ENCODE measurements around the gene IMPA2. TPM values are rescaled to one million over a fixed set of nuclear protein-coding genes. Genes with fewer than 3 reads are reported as not detected.

IMPA2 gene
- total RNA-seq (2022) (30.9 and 34.8 TPM in 2 replicates), Bru-seq, nascent RNA (percentile 55 among the genes with signal in this experiment), BruChase-seq, experiment 1, labeled RNA remaining after a 6-hour chase (percentile 45 among the genes with signal in this experiment), BruChase-seq, experiment 2, labeled RNA remaining after a 2-hour chase (percentile 46 among the genes with signal in this experiment)
- long read RNA-seq, transcript IMPA2-201 (8 exons, 1,534 nt), result major isoform, 39 of 54 reads
- long read RNA-seq, partial matches to known transcripts, result 6 of 54 reads
- long read RNA-seq, other reads (novel, unspliced or antisense), result 8 of 54 reads

DNA sequence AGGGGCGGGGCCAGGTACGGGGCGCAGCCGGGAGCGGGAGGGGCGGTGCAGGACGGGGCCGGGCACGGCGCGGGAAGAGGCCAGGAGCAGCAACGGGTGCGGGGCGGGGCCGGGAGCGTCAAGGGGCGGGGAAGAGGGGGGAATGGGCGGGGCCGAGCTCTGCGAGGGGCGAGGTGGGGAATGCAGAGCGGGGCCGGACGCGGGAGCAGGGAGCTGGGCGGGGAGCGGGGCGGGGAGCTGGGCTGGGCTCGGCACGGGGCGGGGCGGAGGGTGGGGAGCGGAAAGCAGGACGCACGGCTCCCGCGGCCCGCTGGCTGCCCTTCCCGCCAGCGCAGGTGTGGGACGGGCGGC lies at the start of gene IMPA2:
Gene IMPA2, plus strand, starts transcription at position 316 of the 351 bp plus-strand sequence. CDS start 163 bp downstream, outside the sequence.
- Mint-ChIP-seq H3K9me3 (ENCODE audit: low read depth, unreplicated experiment) (no peaks in the 10 kb centered on the region), H3K4me1 (ENCODE audit: low read depth, unreplicated experiment) (no peaks in the 10 kb centered on the region), H3K36me3 (ENCODE audit: insufficient read depth, unreplicated experiment) (peaks cover 24% of the 10 kb centered on the region), H3K4me3 (ENCODE audit: low read depth, unreplicated experiment) (peak within 1 kb of the TSS; percentile 85), H3K27me3 (ENCODE audit: unreplicated experiment) (no peaks in the 10 kb centered on the region), H3K27ac (ENCODE audit: unreplicated experiment) (peak within 1 kb of the TSS; percentile 70)
- TF ChIP-seq, protein P1, sequence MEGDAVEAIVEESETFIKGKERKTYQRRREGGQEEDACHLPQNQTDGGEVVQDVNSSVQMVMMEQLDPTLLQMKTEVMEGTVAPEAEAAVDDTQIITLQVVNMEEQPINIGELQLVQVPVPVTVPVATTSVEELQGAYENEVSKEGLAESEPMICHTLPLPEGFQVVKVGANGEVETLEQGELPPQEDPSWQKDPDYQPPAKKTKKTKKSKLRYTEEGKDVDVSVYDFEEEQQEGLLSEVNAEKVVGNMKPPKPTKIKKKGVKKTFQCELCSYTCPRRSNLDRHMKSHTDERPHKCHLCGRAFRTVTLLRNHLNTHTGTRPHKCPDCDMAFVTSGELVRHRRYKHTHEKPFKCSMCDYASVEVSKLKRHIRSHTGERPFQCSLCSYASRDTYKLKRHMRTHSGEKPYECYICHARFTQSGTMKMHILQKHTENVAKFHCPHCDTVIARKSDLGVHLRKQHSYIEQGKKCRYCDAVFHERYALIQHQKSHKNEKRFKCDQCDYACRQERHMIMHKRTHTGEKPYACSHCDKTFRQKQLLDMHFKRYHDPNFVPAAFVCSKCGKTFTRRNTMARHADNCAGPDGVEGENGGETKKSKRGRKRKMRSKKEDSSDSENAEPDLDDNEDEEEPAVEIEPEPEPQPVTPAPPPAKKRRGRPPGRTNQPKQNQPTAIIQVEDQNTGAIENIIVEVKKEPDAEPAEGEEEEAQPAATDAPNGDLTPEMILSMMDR (IDR thresholded peaks at IDR 0.05; ENCODE audit: unreplicated experiment), result no peak
- intact Hi-C loops (cut with micrococcal nuclease; ENCODE audit: unreplicated experiment), result loop anchor here (10.0 kb wide), 1 partner anchor 126 kb away; the partner anchor contains the start of gene CHMP1B
- no peak for DNase-seq
- CTCF ChIA-PET, result interaction anchor here (0.6 to 2.3 kb wide), 11 partner anchors 9 to 117 kb away, joined by 3 to 14 read pairs (median 3); no protein-coding TSS in a partner anchor
- no TSS peak for BruUV-seq (replicated peaks)

DNA sequence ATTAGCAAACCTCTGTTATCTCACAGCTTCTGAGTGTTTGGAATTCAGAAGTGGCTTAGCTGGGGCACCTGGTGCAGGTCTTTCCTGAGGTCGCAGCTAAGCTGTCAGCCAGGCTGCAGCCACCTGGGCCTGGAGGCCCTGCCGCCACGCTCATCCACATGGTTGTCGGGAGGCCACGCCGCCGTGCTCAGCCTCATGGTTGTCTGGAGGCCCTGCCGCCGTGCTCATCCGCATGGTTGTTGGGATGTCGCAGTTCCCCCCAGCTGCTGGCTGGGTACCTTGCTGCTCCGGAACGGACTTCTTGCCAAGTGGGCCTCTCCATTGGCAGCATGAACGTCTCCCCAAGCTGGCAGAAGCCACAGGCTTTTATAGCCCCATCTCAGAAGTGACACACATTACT lies 48.9 kb upstream of the IMPA2 start:
- BruUV-seq (replicated peaks), result no TSS peak
- CTCF ChIA-PET, result interaction anchor here (1.1 kb wide), 1 partner anchor 8 kb away, joined by 3 read pairs; no protein-coding TSS in a partner anchor
- DNase-seq, result no peak

DNA sequence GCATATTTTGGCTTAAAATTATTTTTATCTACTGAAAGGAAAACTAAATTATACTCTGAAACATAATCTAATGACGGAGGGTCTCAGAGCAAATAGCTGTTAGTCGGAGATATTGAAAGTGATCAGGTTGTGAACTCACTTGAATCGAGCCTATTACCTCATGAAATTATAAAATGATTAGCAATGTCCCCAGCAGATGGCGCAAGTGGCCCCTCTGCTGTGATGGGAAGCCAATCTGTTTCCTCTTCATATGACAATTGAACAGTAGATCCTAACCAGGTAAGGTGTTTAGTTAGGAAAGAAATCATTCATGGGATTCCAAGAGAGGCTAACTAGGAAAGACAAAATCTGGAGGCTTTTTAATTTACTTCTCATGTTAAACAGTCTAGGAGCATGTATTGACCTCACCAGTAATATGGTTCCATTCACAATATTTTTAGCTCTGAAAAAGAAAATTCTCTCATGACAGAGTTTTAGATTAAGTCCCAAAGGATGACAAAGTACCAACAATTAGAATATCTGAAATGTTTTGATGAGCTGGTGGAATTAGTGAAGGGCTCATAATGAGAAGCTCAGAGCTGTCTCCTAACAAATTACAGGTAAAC lies 43.3 kb upstream of the IMPA2 start:
- intact Hi-C loops (cut with micrococcal nuclease; ENCODE audit: unreplicated experiment), result loop anchor here (1.0 kb wide), 2 partner anchors 57 to 100 kb away; no protein-coding TSS in a partner anchor
- TF ChIP-seq, protein P1 (IDR thresholded peaks at IDR 0.05; ENCODE audit: unreplicated experiment), result peak; percentile 66
- Mint-ChIP-seq H3K4me3 (ENCODE audit: low read depth, unreplicated experiment) (no peak overlapping the region), H3K36me3 (ENCODE audit: insufficient read depth, unreplicated experiment) (no peaks in the 10 kb centered on the region), H3K27me3 (ENCODE audit: unreplicated experiment) (peaks cover 17% of the 10 kb centered on the region), H3K27ac (ENCODE audit: unreplicated experiment) (no peak overlapping the region), H3K4me1 (ENCODE audit: low read depth, unreplicated experiment) (peaks cover 6% of the 10 kb centered on the region), H3K9me3 (ENCODE audit: low read depth, unreplicated experiment) (no peaks in the 10 kb centered on the region)
- DNase-seq, result peak; percentile 81
- no TSS peak for BruUV-seq (replicated peaks)
- CTCF ChIA-PET, result interaction anchor here (0.6 to 2.7 kb wide), 4 partner anchors 9 to 777 kb away, joined by 4 to 64 read pairs (median 14); no protein-coding TSS in a partner anchor

More for the DNA sequence above, 48.9 kb upstream of the IMPA2 start:
- TF ChIP-seq, protein P1 (IDR thresholded peaks at IDR 0.05; ENCODE audit: unreplicated experiment), result no peak
- no peak overlapping the region for H3K4me3 Mint-ChIP-seq (ENCODE audit: low read depth, unreplicated experiment)
- H3K36me3 Mint-ChIP-seq (ENCODE audit: insufficient read depth, unreplicated experiment), result no peaks in the 10 kb centered on the region
- intact Hi-C loops (cut with micrococcal nuclease; ENCODE audit: unreplicated experiment), result no loop called here
- no peaks in the 10 kb centered on the region for H3K9me3 Mint-ChIP-seq (ENCODE audit: low read depth, unreplicated experiment)
- peaks cover 17% of the 10 kb centered on the region for H3K27me3 Mint-ChIP-seq (ENCODE audit: unreplicated experiment)
- no peak overlapping the region for H3K27ac Mint-ChIP-seq (ENCODE audit: unreplicated experiment)
- H3K4me1 Mint-ChIP-seq (ENCODE audit: low read depth, unreplicated experiment), result no peaks in the 10 kb centered on the region

DNA sequence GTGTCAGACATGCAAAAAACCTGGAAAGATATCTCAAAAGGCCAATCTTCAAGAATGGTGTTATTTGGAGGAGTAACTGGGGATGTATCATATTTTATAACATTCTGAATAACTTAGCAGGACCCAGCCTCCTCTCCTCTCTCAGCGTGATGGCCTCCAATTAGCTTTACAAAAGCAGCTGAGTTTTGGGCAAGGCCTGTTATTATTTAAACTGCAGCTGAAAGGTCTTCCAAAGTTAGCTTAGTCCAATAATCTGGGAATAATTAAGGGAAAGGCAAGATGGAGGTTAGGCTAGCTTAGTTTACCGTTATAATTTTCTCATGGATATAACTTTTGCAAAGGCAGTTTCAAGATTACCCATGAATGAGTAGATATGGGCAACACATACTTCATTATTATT lies 40.4 kb upstream of the IMPA2 start:
- TF ChIP-seq, protein P1 (IDR thresholded peaks at IDR 0.05; ENCODE audit: unreplicated experiment), result no peak
- Mint-ChIP-seq H3K27ac (ENCODE audit: unreplicated experiment) (no peak overlapping the region), H3K27me3 (ENCODE audit: unreplicated experiment) (peaks cover 17% of the 10 kb centered on the region), H3K4me3 (ENCODE audit: low read depth, unreplicated experiment) (no peak overlapping the region), H3K9me3 (ENCODE audit: low read depth, unreplicated experiment) (no peaks in the 10 kb centered on the region), H3K36me3 (ENCODE audit: insufficient read depth, unreplicated experiment) (no peaks in the 10 kb centered on the region), H3K4me1 (ENCODE audit: low read depth, unreplicated experiment) (peaks cover 6% of the 10 kb centered on the region)
- DNase-seq, result no peak
- intact Hi-C loops (cut with micrococcal nuclease; ENCODE audit: unreplicated experiment), result no loop called here
- CTCF ChIA-PET, result interaction anchor here (0.7 to 1.1 kb wide), 2 partner anchors 40 to 98 kb away, joined by 3 to 4 read pairs; no protein-coding TSS in a partner anchor
- BruUV-seq (replicated peaks), result no TSS peak
